Measurements from ENCODE around the gene RAB3GAP2.

The RAB3GAP2 gene

GRCh38 chr1:220233927-220234326 is 38.3 kb downstream of the RAB3GAP2 start:
- TF ChIP-seq CTCF (IDR thresholded peaks at IDR 0.05; ENCODE audit: extremely low read depth, missing control alignments) = no peak
- no peak for DNase-seq (ENCODE audit: low spot score)

- no peak for DNase-seq (ENCODE audit: low spot score)
- TF ChIP-seq CTCF (IDR thresholded peaks at IDR 0.05; ENCODE audit: extremely low read depth, missing control alignments) = no peak
Observed at GRCh38 chr1:220229771-220230170, 42.5 kb downstream of the RAB3GAP2 start.

- no peak for DNase-seq (ENCODE audit: low spot score)
- TF ChIP-seq CTCF (IDR thresholded peaks at IDR 0.05; ENCODE audit: extremely low read depth, missing control alignments) = no peak
Observed at GRCh38 chr1:220227393-220227792, 44.9 kb downstream of the RAB3GAP2 start.

GRCh38 chr1:220226752-220227151 is 45.5 kb downstream of the RAB3GAP2 start:
- no peak for TF ChIP-seq CTCF (IDR thresholded peaks at IDR 0.05; ENCODE audit: extremely low read depth, missing control alignments)
- DNase-seq (ENCODE audit: low spot score) = no peak

GRCh38 chr1:220225957-220226356 is 46.3 kb downstream of the RAB3GAP2 start:
- no peak for DNase-seq (ENCODE audit: low spot score)
- TF ChIP-seq CTCF (IDR thresholded peaks at IDR 0.05; ENCODE audit: extremely low read depth, missing control alignments) = no peak

GRCh38 chr1:220224611-220225124 is 47.6 kb downstream of the RAB3GAP2 start:
- DNase-seq (ENCODE audit: low spot score) = no peak
- no peak for TF ChIP-seq CTCF (IDR thresholded peaks at IDR 0.05; ENCODE audit: extremely low read depth, missing control alignments)

- no peak for TF ChIP-seq CTCF (IDR thresholded peaks at IDR 0.05; ENCODE audit: extremely low read depth, missing control alignments)
Observed at GRCh38 chr1:220224033-220224432, 48.2 kb downstream of the RAB3GAP2 start.

More at GRCh38 chr1:220224033-220224432, 48.2 kb downstream of the RAB3GAP2 start:
- no peak for DNase-seq (ENCODE audit: low spot score)

Measured in GM20000 (cell line).